IPS DF 4.7 (cell line): ENCODE results near the gene CEP89.
"Not testable (repeated sequence)": the region's sequence is repeated elsewhere in the genome, so short reads cannot be mapped to it uniquely, and the experiment has no call there.

Experiments used
- DNase-seq: peaks from one replicate; pipeline ENCODE4 v3.0.0-alpha.2; 2013; ENCODE audit warnings: low spot score; ENCODE audit errors: extremely low read depth

The CEP89 gene

DNA sequence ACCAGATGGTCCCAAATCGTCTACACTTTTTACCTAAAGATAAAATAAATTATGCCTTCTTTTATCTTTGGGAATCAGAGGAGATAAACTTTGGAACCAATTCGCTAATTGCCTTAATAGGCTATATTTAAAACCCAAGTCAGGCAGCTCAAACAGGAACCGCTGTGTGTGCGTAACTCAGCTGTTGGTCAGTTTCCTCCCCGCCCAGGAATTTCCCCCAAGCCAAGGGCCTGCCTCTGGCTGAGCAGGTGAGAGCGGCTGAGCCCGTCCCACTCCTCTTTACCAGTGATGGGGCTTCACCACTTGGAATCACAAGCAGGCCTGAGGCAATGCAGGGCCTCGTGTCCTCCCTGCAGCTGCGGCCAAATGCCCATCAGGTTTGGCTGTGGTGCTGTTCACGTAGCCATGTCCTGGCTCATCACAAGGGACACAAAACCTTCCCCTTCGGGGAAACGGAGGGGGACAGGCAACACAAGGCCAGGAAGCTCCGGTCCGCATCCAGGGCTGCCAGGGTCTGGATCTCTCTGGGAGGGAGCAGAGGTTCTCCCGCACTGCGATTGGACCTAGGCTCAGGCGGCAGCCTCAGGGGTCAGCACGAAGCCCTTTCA, 101.7 kb downstream of the CEP89 start:
- DNase-seq, result no peak

DNA sequence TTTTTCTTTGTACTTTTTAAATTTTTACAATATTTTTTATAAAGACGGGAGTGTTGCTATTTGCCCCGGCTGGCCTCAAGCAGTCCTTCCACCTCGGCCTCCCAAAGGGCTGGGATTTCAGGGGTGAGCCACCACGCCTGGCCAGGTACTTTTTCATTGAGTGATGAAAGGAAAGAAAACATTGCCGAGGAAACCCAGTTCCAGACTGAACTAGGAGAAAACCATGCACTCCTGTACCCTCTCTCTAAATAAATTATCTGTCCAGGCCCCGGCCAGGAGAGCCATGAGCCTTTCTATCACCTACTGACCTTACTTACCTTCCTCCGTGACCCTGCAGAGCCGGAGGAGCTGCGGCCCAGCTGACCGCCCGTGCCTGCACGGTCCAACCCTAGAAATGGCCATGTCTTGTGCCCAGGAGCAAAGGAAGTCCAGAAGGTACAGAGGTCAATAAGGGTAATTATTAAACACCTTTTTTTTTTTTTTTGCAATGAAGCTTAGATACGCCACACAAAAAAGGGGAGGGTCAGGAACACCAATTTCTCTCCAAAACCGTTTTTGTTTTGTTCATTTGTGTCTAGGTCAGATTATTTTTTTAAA, 102.3 kb downstream of the CEP89 start, which contains the start of gene SLC7A9:
SLC7A9 (minus strand) TSS at position 399 of the 597 bp plus-strand sequence. CDS start 1,233 bp downstream, outside the sequence.
- no peak for DNase-seq

DNA sequence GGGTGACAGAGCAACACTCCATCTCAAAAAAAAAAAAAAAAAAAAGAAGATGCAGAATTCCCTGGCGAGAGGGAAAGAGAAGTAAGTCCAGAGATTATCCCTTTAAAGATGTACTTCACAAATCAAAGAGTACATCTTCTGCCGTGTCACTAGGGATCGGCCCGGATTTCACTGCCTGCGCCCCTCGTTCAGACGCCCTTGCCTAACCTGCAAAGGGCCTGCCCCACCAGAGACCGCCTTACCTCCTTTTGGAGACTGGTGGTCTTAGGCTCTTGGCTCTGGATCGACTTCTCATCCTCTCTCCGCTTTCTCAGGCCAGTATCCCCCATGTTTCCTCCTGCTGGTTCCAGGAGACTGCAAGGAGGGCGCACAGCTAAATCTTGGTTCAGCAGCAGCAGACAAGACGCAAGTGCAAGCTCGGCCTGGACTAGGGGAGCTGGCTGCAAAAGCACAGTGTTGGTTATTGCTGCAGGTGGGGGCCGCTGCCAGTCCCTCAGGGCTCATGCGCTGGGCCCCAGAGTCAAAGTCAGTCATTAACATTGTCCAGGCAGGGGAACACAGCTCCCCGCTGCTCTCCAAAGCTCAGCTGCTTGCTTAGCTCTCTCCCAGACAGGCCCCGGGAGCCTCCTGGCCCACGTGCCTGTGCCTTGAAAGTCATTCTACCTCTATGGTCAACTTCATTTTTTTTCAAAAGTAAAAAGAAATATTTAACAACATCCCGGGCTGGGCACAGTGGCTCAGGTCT, 103.4 kb downstream of the CEP89 start:
- DNase-seq, result no peak

DNA sequence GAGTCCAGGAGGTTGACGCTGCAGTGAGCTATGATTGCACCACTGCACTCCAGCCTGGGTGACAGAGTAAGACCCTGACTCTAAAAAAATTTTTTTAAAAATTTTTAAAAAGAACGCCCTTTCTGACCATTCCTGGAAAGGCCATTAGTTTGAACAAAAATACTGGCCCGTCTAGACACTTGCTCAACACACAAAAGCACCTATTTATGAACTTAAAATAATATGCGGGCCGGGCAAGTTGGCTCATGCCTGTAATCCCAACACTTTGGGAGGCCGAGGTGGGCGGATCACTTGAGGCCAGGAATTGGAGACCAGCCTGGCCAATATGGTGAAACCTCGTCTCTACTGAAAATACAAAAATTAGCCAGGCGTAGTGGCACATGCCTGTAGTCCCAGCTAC, 104.3 kb downstream of the CEP89 start:
- not testable (repeated sequence) for DNase-seq

DNA sequence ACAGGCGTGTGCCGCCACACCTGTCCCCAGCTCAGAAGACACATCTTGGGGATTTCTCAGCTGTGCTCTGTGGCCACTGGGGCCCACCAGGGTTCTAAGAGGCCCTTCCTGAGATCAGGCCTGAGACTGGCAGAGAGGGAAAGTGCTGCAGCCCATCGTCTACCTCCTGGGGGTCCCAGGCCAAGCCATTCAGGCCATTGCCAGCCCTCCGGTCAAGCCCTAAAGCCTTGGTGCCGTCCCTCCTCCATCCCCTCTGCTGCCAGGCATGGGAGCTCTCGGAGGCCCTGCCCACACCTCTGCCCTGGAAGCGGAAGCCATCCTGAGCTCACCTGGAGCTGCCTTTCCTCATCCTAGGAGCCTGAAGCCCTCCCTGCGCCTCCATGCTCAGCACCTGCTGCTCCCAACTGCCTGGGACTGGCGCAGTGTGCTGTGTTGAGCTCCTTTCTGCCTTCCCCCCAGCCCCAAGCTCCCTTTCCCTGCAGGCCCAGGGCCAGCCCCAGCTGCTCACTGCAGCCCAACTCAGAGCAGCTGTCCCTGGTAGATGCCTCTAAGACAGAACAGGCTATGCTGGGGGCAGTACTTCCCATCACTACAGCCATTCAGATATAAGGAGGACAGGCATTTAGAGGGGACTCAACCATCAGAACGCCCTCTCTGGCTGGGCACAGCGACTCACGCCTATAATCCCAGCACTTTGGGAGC, 105.0 kb downstream of the CEP89 start:
- DNase-seq, result no peak

DNA sequence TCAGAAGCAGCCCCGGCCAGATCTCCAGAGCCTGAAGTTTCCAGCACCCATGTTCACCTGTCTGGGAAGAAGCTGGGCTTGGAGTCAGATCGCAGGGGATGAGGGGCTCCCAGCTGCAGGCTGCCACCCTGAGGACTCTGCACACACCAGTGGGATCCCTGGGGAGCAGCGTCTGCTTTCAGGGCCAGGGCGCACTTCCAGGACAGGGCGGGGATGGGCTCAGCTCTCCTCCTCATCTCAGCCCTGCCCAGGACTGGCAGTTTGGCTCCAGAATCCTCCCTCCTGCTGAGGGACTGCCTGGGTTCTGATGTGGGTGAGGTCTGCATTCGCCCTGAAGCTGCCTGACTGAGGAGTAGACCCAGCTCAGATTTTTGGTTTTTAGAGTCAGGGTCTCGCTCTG, 105.7 kb downstream of the CEP89 start:
- DNase-seq, result no peak

DNA sequence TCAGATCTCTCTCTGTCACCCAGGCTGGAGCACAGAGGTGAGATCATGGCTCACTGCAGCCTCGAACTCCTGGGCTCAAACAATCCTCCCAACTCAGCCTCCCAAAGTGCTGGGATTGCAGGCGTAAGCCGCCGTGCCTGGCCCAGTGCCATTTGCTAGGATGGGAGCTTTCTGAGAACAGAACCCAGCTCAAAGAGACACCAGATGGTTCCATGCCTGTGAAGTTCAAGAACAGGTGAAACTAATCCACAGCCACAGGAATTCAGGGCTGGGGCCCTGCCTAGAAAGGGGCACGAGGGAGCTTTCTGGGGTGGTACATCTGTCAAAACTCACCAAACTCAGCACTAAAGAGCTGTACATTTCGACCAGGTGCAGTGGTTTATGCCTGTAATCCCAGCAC, 106.4 kb downstream of the CEP89 start:
- no peak for DNase-seq

DNA sequence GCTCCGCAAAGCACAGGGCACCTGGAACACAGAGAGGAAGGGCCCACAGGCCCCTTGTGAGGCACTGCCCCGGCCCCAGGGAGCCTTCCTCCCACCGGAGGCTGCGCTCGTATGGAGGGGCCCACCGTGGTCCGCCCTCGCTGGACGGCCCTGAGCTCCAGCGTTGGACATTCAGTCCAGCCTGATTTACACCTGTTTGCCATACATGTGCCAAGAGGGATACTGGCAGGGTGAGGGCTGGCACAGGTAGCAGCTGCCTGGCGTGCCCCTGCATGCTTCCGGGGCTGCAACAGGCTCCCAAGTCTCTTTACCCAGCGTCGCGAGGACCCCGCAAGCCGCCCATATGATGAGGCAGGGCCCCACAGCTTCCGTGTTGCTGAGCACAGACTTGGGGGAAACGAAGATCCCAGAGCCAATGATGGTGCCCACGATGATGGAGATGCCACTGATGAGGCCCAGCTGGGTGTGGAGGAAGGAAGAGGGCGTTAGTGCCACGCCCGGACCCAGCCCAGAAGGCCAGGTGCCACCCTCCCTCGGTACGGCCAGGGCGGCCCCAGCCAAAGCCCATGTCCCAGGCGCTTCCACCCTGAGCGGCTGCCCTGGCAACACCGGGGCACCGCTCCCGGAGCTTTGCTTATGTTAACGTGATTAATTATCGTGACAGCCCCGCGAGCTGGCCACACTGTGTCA, 107.3 kb downstream of the CEP89 start:
- DNase-seq, result no peak

DNA sequence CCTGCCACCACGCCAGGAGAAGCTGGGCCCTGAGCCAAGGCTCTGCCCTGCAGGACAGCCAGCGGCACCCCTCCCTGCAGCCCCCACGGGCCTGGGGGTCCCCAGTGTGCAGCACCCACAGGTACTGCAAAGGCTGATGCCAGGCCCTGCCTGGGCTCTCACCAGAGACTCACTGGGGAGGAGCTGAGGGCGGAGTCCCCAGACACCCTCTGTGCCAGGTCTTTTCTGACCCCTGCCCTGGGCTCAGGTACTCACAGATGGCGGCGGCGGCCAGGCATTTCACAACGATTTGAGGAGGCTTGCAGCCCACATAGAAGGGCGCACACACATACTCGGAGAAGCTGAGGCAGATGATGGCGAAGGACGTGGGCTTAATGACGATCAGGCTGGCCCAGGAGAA, 107.9 kb downstream of the CEP89 start:
- DNase-seq, result no peak

DNA sequence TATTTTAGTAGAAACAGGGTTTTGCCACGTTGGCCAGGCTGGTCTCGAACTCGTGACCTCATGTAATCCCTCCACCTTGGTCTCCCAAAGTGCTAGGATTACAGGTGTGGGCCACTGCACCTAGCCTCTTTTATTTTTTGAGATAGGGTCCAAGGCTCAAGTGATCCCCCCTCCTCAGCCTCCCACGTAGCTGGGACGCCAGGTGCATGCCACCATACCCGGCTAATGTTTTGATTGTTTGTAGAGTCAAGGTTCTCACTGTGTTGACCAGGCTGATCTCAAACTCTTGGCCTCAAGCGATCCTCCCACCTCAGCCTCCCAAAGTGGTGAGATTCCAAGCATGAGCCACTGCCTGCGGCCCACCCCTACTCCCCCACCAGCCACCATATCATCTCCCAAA, 108.5 kb downstream of the CEP89 start:
- no peak for DNase-seq

DNA sequence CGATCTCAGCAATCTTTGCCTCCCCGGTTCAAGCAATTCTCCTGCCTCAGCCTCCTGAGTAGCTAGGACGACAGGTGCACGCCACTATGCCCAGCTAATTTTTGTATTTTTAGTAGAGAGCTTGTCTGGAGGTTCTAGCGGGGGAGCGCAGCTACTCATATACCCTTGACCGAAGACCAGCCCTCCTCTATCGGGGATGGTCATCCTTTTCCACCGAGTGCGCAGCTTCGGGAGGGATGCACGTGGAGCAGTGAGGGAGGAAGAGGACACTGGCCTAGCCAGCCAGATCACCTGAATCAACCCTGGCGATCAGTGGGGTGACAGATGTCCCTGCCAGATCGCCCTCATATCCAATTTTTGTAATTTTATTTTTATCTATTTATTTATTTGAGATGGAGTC, 109.0 kb downstream of the CEP89 start:
- DNase-seq, result no peak

DNA sequence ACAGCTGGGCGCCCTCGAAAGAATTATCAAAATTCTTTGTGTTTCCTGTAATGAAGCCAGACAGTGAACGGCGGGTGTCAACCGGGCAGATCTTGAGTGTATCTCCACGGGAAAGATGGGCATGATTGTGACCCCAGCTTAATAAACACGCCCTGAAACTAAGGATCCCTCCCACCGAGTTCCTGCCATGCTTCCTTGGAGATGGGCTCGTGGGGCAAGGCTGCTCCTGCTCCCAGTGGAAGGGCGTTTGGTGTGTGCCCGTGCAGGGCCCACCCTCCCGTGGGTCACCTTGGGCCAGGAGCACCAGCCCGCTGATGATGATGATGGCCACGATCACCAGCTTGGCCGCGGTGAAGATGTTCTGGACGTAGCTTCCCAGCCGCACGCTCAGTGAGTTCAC, 109.6 kb downstream of the CEP89 start:
- no peak for DNase-seq

DNA sequence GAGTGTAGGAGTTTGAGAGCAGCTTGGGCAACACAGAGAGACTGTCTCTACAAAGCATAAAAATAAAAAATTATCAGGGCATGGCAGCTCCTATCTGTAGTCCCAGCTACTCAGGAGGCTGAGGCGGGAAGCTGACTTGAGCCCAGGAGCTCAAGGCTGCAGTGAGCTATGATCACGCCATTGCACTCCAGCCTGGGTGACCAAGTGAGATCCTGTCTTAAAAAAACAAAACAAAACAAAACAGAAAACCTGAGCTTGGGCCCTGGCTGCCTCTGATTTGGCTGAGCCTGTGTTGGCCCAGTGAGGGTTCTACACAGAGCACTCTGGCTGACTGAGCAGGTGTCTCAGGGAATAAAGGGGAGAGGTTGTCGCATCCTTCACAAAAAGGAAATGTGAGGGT, 110.2 kb downstream of the CEP89 start:
- no peak for DNase-seq

DNA sequence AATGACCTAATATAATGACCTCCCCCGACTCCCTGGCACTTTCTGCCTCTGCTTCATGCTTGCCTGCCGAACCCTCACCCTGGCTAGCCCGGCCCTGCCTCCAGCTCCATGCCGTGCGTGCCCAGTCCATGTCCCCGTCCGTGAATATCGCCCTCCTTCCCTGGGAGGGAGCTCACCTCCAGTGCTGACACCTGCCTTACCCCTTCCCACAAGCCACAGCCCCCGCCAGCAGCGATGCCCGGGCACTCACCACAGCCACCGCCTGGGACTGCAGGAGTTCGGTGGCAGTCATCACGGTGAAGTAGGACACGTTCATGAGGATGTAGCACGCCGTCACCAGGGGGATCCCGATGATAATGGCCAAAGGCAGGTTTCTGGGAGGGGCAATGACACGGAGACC, 112.2 kb downstream of the CEP89 start:
- no peak for DNase-seq

DNA sequence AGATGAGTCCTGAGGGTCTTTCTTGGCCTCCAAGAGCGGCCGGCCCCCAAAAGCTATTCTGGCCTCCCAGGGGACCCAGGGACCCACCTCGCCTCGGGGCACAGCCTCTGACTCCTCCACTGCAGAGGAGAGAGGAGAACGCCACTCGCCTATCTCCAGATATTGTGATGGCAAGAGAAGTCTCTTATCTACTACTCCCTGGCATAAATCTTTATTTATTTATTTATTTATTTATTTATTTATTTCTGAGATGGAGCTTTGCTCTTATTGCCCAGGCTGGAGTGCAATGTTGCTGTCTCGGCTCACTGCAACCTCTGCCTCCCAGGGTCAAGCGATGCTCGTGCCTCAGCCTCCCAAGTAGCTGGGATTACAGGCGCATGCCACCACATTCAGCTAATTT, 113.2 kb downstream of the CEP89 start:
- DNase-seq, result no peak

DNA sequence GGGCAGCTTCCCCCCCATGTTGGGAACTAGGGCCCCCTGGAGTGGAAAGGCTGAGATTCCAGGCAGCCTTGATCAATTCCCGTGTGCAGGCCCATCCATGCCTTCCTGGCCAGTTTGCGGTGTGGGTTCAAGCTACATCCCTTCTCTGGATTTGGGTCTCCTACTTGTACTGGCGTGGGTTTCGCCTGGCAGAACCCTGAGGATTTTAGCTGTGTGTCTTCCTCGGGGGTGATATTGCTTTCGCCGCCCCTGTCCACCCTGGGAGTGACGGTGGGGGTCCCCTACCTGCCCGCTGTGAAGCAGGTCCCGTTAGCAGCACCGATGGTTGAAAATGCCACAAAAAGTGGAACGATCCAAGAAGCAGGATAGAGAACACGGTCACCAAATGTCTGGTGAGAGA, 113.6 kb downstream of the CEP89 start:
- DNase-seq, result no peak

DNA sequence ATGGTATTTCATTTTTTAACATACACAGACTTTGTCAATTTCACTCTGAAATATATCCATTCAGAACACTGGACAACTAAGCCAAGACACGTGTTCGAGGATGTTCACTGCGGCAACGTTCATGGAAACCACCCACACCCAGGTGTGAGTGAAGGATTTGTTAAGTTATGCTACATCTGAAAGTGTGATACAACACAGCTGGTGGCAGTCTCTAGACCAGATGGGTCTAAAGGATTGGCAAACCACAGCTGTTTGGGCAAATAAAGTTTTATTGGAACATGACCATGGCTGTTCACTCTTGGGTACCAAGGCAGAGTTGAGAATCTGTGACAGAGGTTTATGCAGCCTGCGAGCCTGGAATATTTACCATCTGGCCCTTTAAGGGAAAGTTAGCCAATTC, 114.2 kb downstream of the CEP89 start:
- DNase-seq, result no peak

DNA sequence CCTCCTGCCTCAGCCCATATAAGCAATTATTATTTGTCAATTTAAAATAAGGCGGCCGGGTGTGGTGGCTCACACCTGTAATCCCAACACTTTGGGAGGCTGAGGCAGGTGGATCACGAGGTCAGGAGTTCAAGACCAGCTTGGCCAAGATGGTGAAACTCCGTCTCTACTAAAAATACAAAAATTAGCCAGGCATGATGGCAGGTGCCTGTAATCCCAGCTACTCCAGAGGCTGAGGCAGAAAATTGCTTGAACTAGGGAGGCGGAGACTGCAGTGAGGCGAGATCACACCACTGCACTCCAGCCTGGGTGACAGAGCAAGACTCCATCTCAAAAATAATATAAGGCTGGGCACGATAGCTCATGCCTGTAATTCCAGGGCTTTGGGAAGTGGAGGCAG, 114.9 kb downstream of the CEP89 start:
- not testable (repeated sequence) for DNase-seq

DNA sequence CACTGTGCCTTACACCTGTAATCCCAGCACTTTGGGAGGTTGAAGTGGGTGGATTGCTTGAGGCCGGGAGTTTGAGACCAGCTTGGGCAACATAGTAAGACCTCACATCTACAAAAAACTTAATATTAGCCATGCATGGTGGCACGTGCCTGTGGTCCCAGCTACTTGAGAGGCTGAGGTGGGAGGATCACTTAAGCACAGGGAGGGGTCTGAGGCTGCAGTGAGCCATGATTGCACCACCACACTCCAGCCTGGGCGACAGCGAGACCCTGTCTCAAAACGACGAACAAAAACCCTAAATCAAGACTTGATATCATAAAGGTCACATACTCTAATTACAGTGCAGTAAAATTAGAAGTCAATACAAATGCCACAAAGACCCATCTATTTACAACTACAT, 119.5 kb downstream of the CEP89 start:
- no peak for DNase-seq

DNA sequence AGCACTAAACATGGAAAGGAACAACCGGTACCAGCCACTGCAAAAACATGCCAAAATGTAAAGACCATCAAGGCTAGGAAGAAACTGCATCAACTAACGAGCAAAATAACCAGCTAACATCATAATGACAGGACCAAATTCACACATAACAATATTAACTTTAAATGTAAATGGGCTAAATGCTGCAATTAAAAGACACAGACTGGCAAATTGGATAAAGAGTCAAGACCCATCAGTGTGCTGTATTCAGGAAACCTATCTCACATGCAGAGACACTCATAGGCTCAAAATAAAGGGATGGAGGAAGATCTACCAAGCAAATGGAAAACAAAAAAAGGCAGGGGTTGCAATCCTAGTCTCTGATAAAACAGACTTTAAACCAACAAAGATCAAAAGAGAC, 123.7 kb downstream of the CEP89 start:
- not testable (repeated sequence) for DNase-seq

DNA sequence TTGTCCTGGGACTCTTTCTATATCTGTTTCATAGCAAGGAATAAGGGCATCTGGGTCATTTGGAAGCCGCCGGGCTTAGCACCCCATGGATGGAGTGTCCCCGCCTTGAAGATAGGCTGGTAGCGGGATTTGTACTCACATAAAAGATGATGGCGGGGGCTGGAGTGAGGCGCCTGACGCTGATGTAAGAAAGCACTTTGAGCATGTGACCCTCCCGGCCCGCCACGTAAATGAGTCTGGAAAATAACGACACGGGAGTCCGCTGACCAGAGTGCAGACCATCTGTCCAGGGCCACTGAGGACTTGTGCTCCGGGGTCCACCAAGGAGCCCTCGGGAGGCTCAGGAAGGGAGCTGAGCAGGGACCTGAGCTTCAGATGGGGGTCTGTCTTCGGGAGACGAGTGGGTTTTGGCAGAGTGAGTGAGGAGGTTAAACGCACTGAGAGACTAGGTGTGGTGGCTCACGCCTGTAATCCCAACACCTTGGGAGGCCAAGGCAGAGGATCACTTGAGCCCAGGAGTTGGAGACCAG, 128.0 kb downstream of the CEP89 start:
- no peak for DNase-seq
